ENCODE results near the gene MAST3. TPM values are rescaled to one million over a fixed set of nuclear protein-coding genes. Genes with fewer than 3 reads are reported as not detected.
"Not testable (repeated sequence)": the region's sequence is repeated elsewhere in the genome, so short reads cannot be mapped to it uniquely, and the experiment has no call there.

MAST3 gene
- total RNA-seq, 1 donor from 2014 or later: 13.4 TPM

- no peak overlapping the region for H3K4me3 Mint-ChIP-seq
- no peak overlapping the region for H3K27ac Mint-ChIP-seq (ENCODE audit: unreplicated experiment)
- H3K9me3 Mint-ChIP-seq: no peaks in the 10 kb centered on the region
- peaks cover 42% of the 10 kb centered on the region for H3K27me3 Mint-ChIP-seq (ENCODE audit: low read depth)
- no peak for TF ChIP-seq CTCF (conservative IDR thresholded peaks at IDR 0.05)
- no peak for DNase-seq (ENCODE audit: low read depth, low spot score)
- no peaks in the 10 kb centered on the region for H3K36me3 Mint-ChIP-seq (ENCODE audit: low read depth)
- peaks cover 24% of the 10 kb centered on the region for H3K4me1 Mint-ChIP-seq
These were observed 2.0 kb downstream of the MAST3 start for GRCh38 chr19:18099623-18099995.

- Mint-ChIP-seq H3K4me1 (peaks cover 27% of the 10 kb centered on the region), H3K27ac (ENCODE audit: unreplicated experiment) (no peak overlapping the region), H3K9me3 (no peaks in the 10 kb centered on the region), H3K27me3 (ENCODE audit: low read depth) (peaks cover 38% of the 10 kb centered on the region), H3K36me3 (ENCODE audit: low read depth) (no peaks in the 10 kb centered on the region), H3K4me3 (peak overlapping the region; percentile 21)
- TF ChIP-seq CTCF (conservative IDR thresholded peaks at IDR 0.05): no peak
- peak; percentile 31 for DNase-seq (ENCODE audit: low read depth, low spot score)
These were observed 3.1 kb downstream of the MAST3 start for GRCh38 chr19:18100710-18101109.

- peaks cover 36% of the 10 kb centered on the region for H3K27me3 Mint-ChIP-seq (ENCODE audit: low read depth)
- H3K9me3 Mint-ChIP-seq: no peaks in the 10 kb centered on the region
- no peak for TF ChIP-seq CTCF (conservative IDR thresholded peaks at IDR 0.05)
- H3K27ac Mint-ChIP-seq (ENCODE audit: unreplicated experiment): no peak overlapping the region
- no peak for DNase-seq (ENCODE audit: low read depth, low spot score)
- H3K4me1 Mint-ChIP-seq: peaks cover 27% of the 10 kb centered on the region
- no peak overlapping the region for H3K4me3 Mint-ChIP-seq
- no peaks in the 10 kb centered on the region for H3K36me3 Mint-ChIP-seq (ENCODE audit: low read depth)
These were observed 3.7 kb downstream of the MAST3 start for GRCh38 chr19:18101268-18101667.

GRCh38 chr19:18102916-18103542, 5.5 kb downstream of the MAST3 start:
- Mint-ChIP-seq H3K4me1 (peaks cover 27% of the 10 kb centered on the region), H3K4me3 (no peak overlapping the region), H3K9me3 (no peaks in the 10 kb centered on the region), H3K27me3 (ENCODE audit: low read depth) (peaks cover 28% of the 10 kb centered on the region), H3K27ac (ENCODE audit: unreplicated experiment) (peak overlapping the region; percentile 19), H3K36me3 (ENCODE audit: low read depth) (no peaks in the 10 kb centered on the region)
- DNase-seq (ENCODE audit: low read depth, low spot score): no peak
- no peak for TF ChIP-seq CTCF (conservative IDR thresholded peaks at IDR 0.05)

- peaks cover 32% of the 10 kb centered on the region for H3K4me1 Mint-ChIP-seq
- no peaks in the 10 kb centered on the region for H3K9me3 Mint-ChIP-seq
- H3K36me3 Mint-ChIP-seq (ENCODE audit: low read depth): no peaks in the 10 kb centered on the region
These were observed 7.2 kb downstream of the MAST3 start for GRCh38 chr19:18104793-18105131.

GRCh38 chr19:18105259-18105658, 7.7 kb downstream of the MAST3 start:
- Mint-ChIP-seq H3K27me3 (ENCODE audit: low read depth) (peaks cover 21% of the 10 kb centered on the region), H3K4me1 (peaks cover 30% of the 10 kb centered on the region)
- not testable (repeated sequence) for H3K4me3 Mint-ChIP-seq; DNase-seq (ENCODE audit: low read depth, low spot score); H3K36me3 Mint-ChIP-seq (ENCODE audit: low read depth); H3K27ac Mint-ChIP-seq (ENCODE audit: unreplicated experiment); H3K9me3 Mint-ChIP-seq

More at GRCh38 chr19:18104793-18105131, 7.2 kb downstream of the MAST3 start:
- Mint-ChIP-seq H3K4me3 (peak overlapping the region; percentile 85), H3K27ac (ENCODE audit: unreplicated experiment) (no peak overlapping the region), H3K27me3 (ENCODE audit: low read depth) (peaks cover 25% of the 10 kb centered on the region)
- no peak for DNase-seq (ENCODE audit: low read depth, low spot score)
- TF ChIP-seq CTCF (conservative IDR thresholded peaks at IDR 0.05): no peak
